ENCODE results near the gene SCAF4. TPM values are rescaled to one million over a fixed set of nuclear protein-coding genes. Genes with fewer than 3 reads are reported as not detected.

SCAF4 gene
- total RNA-seq, 1 experiment from 2014 or later: 0.98 TPM

DNA sequence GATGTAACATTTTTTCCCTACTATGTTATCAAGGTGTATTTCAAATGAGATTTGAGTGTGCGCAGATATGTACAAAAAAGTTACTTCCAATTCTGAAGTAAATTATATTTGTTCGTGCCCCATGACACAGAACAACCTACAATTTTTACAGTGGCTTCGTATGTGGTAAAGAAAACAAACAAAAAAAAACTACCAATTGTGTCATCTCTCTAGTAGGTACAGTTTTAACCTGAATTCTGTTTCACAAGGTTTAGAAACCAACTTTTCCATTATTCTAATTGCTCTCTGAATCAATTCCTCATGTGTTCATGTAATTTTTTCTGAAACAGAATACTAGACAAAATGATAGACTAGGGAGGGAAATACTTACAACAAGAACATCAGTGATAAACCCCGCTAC is 7.4 kb downstream of the SCAF4 start:
- in situ Hi-C loops (cut with HindIII; ENCODE audit: low pct_unique_long_range_greater_than_20kb, low sequenced_read_pairs): no loop called here
- no peak for DNase-seq (ENCODE audit: low read depth)

DNA sequence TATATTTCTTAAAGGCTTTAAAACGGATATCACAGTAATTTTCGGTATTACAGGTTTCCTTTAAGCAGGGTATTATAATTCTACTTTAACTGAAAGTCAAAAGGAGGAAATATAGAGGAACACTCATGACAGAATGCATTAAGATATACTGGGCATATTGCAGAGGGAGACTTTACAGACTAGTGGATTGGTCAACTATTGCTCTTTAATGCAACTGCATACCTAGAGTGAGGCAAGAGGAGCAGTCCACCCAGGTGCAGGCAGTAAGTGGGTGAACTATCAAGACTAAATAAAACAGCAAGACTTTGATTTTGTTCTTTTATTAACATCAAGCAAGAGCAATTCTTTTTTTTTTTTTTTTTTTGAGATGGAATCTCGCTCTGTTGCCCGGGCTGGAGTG is 10.5 kb downstream of the SCAF4 start:
- DNase-seq (ENCODE audit: low read depth): no peak
- in situ Hi-C loops (cut with HindIII; ENCODE audit: low pct_unique_long_range_greater_than_20kb, low sequenced_read_pairs): no loop called here

- in situ Hi-C loops (cut with HindIII; ENCODE audit: low pct_unique_long_range_greater_than_20kb, low sequenced_read_pairs): no loop called here
- no peak for DNase-seq (ENCODE audit: low read depth)
Measured at GRCh38 chr21:31720739-31721138, 11.2 kb downstream of the SCAF4 start.

DNA sequence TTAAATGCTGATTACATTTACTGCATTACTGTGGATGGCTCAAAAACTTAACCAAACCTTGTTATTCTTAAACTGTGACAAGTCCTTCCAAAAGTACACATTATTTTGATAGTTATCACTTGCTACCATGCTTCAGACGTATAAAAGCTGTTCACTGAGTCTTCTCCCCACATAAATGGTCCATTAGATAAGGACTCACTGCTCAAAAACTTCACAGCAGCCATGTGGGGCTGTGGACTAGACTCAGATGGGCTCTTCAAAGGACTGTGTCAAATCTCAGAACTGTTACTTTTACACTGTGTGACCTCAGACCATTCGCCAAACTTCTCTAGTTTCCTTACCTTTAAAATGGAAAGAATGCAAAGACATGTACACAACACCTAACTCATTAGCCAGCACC is 11.6 kb downstream of the SCAF4 start:
- in situ Hi-C loops (cut with HindIII; ENCODE audit: low pct_unique_long_range_greater_than_20kb, low sequenced_read_pairs): no loop called here

DNA sequence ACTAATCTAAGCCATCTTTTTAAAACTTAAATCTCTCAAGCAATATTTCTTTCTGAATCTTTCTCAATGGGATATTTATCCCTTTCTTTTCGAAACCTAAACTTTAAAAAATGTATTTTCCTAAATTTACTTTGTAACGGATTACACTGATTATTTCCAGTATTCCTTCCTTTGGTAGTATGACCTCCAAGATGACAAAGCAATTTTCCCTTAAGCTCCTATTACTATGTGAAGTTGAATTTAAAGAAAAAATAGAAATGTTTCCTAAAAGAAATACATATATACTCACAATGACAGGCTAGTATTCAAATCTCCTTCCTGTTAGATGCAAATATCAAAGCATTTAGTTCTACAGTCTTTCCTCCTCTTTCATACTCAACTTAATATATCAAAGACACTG is 15.8 kb downstream of the SCAF4 start:
- DNase-seq (ENCODE audit: low read depth): no peak
- in situ Hi-C loops (cut with HindIII; ENCODE audit: low pct_unique_long_range_greater_than_20kb, low sequenced_read_pairs): no loop called here

More for the DNA sequence above, 11.6 kb downstream of the SCAF4 start:
- no peak for DNase-seq (ENCODE audit: low read depth)

DNA sequence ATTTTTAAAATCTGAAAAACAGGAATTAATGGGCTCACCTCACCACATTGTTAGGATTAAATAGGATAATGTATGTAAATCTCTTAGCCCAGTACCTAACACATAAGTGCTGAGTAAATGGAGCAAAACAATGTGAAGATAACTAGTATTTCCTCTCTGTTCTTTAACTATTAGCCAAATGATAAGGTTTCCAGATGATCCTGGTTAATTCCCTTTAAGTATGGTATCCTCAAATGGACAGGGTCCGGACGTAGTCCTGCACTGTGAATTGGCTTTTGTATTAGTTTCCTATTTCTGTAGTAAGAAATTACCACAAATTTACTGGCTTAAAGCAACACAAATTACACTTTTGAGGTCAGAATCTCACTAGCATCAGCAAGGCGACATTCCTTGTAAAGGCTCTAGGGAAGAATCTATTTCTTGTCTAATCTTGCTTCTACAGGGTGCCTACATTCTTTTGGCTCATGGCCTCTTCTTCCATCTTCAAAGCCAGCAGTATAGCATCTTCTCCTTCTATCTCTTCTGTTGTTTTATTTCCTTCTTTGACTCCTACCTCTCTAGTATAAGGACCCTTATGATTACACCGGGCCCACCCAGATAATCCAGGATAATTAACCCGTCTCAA is 17.1 kb downstream of the SCAF4 start:
- in situ Hi-C loops (cut with HindIII; ENCODE audit: low pct_unique_long_range_greater_than_20kb, low sequenced_read_pairs): no loop called here

DNA sequence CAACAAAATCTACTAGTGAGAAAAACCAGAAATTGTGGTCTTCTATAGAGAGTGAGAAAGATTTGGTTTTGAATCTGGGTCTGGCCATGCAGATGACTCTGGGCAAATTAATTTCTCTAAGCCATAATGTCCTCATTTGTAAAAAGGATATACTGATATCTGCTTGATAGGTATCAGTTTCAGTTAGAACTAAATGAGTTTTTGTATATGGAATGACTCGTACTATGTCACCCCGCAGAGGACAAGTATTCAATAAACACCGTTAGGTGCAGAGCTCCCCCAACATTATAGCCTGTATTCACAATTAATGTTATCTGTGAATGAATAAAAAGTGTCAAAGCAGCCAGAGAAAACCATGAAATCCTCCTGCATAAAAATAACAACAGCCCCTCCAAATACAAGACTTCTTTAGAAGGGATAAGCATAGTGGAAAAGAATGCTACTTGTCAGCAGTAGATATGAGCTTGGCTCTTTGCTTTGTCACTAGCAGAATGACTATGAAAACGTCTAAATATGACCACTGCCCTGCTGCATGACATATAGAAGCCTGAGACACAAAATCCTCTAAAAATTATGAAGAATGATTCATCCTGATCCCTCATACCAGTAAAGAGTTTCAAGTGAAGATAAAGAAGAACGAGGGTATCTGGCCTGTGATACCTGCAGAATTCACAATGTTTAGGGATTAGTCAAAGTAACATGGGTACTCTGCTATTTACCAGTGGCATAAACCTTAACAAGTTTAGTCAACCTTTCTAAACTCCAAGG is 17.8 kb downstream of the SCAF4 start:
- no peak for DNase-seq (ENCODE audit: low read depth)
- in situ Hi-C loops (cut with HindIII; ENCODE audit: low pct_unique_long_range_greater_than_20kb, low sequenced_read_pairs): no loop called here

More for the DNA sequence above, 17.1 kb downstream of the SCAF4 start:
- DNase-seq (ENCODE audit: low read depth): no peak

- no peak for DNase-seq (ENCODE audit: low read depth)
- in situ Hi-C loops (cut with HindIII; ENCODE audit: low pct_unique_long_range_greater_than_20kb, low sequenced_read_pairs): no loop called here
Measured at GRCh38 chr21:31713115-31713514, 18.8 kb downstream of the SCAF4 start.

DNA sequence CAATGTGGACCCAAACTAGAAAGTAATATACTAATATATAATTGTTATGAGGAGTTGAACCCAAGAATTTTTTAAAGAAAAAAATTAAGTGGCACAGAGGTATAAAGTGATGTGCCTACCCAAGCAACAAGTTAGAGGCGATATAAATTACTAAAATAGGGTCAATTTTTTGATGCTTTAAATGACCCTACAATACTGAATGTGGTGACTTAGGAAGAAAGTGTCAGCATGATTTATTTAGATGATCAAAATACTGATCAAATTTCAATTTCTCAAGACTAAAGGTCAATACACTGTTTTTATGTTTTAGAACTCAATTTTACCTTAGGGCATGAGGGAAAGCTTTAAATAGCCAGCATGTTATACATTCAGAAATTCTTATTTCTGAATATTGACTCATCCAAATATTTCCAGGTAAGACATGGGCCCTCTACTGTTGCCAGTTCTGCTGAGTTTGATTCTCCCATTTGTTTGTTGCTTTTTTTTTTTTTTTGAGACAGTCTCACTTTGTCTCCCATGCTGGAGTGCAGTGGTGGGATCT is 20.1 kb downstream of the SCAF4 start:
- in situ Hi-C loops (cut with HindIII; ENCODE audit: low pct_unique_long_range_greater_than_20kb, low sequenced_read_pairs): no loop called here
- no peak for DNase-seq (ENCODE audit: low read depth)

DNA sequence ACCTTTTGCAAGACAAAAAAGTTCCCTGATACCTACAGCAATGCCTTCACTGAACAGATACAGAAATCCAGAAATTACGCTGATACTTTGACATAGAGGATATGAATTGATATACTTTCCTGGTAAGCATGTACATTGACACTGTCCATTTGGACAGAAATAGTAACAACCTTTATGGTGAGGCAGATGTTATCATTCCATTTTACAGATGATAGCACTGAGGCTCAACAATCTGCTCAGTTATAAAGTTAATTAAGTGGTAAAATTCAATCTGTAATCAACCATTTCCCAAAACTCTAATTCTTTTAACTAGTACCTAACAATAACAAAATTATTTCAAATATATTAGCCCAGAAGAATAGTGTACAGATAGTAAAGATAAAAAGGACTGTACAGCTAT is 20.6 kb downstream of the SCAF4 start:
- in situ Hi-C loops (cut with HindIII; ENCODE audit: low pct_unique_long_range_greater_than_20kb, low sequenced_read_pairs): no loop called here
- no peak for DNase-seq (ENCODE audit: low read depth)

- DNase-seq (ENCODE audit: low read depth): no peak
Measured at GRCh38 chr21:31710586-31710985, 21.3 kb downstream of the SCAF4 start.

GRCh38 chr21:31708541-31708940 is 23.4 kb downstream of the SCAF4 start:
- no peak for DNase-seq (ENCODE audit: low read depth)
- in situ Hi-C loops (cut with HindIII; ENCODE audit: low pct_unique_long_range_greater_than_20kb, low sequenced_read_pairs): no loop called here

More at GRCh38 chr21:31710586-31710985, 21.3 kb downstream of the SCAF4 start:
- in situ Hi-C loops (cut with HindIII; ENCODE audit: low pct_unique_long_range_greater_than_20kb, low sequenced_read_pairs): no loop called here

GRCh38 chr21:31707499-31707898 is 24.4 kb downstream of the SCAF4 start:
- DNase-seq (ENCODE audit: low read depth): no peak

DNA sequence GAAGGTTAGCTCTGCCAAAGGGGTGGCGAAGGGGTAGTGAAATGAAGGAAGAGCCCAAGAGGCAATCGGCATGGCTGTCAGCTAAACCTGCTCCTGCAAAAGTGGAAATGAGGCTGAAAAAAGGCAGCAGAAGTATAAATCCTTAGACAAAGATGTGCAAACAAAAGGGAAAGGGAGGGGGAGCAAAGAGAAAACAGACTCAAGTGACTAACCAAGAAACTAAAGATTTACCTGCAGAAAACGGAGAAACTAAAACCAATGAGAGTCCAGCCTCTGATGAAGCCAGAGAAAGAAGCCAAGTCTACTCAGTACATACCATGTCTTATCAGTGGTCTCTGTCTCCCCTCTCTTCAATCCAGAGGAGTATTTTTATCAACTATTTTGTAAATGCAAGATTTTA is 25.4 kb downstream of the SCAF4 start:
- in situ Hi-C loops (cut with HindIII; ENCODE audit: low pct_unique_long_range_greater_than_20kb, low sequenced_read_pairs): no loop called here
- DNase-seq (ENCODE audit: low read depth): no peak

More at GRCh38 chr21:31707499-31707898, 24.4 kb downstream of the SCAF4 start:
- in situ Hi-C loops (cut with HindIII; ENCODE audit: low pct_unique_long_range_greater_than_20kb, low sequenced_read_pairs): no loop called here

DNA sequence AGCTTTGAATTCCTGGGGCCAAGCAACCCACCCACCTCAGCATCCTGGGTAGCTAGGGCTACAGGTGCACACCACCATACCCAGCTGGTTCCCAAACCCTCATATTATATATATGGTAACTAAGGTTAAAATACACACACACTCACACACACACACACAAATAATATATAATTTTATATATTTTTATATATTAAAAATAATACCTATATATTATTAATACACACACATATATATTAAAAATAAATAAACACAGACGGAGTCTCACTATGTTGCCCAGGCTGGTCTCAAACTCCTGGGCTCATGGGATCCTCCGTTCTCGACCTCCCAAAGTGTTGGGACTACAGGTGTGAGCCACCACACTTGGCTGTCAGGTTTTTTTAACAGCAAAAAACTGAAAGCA is 31.9 kb downstream of the SCAF4 start:
- in situ Hi-C loops (cut with HindIII; ENCODE audit: low pct_unique_long_range_greater_than_20kb, low sequenced_read_pairs): no loop called here
- no peak for DNase-seq (ENCODE audit: low read depth)

DNA sequence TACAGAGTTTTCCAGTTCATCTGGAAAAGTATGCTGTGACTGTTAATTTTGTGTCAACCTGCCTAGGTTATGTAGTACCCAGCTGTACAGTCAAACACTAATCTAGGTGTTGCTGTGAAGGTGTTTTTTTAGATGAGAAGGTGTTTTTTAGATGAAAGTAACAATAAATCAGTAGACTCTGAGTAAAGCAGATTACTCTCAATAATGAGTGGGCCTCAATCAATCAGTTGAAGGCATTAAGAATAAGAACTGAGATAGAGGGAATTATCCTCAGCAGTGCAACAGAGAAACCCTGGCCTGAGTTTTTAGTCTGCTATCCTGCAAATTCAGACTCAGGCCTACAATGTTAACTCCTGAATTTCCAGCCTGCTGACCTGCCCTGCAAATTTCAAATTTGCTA is 33.5 kb downstream of the SCAF4 start:
- in situ Hi-C loops (cut with HindIII; ENCODE audit: low pct_unique_long_range_greater_than_20kb, low sequenced_read_pairs): no loop called here
- DNase-seq (ENCODE audit: low read depth): no peak

- in situ Hi-C loops (cut with HindIII; ENCODE audit: low pct_unique_long_range_greater_than_20kb, low sequenced_read_pairs): no loop called here
Measured at GRCh38 chr21:31696424-31696823, 35.5 kb downstream of the SCAF4 start.

DNA sequence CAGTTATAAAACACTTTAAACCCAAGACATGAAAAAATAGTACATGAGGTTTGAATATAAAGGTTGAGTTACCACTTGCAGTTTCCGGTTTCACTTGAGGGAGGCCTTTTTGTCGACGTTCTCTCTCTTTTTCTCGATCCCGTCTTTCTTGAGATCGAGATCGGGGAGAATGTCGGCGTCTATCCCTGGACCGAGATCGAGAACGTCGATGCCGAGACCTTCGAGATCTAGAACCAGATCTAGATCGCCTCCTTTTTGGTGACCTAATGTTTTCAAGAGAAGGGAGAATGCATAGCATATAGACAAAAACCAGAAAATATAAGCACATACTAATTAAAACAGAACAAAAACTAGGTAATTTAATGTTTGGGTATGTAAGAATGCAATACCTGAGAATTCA is 38.7 kb downstream of the SCAF4 start:
- no peak for DNase-seq (ENCODE audit: low read depth)
- in situ Hi-C loops (cut with HindIII; ENCODE audit: low pct_unique_long_range_greater_than_20kb, low sequenced_read_pairs): no loop called here

More at GRCh38 chr21:31696424-31696823, 35.5 kb downstream of the SCAF4 start:
- no peak for DNase-seq (ENCODE audit: low read depth)

- DNase-seq (ENCODE audit: low read depth): no peak
- in situ Hi-C loops (cut with HindIII; ENCODE audit: low pct_unique_long_range_greater_than_20kb, low sequenced_read_pairs): no loop called here
Measured at GRCh38 chr21:31688603-31689368, 43.1 kb downstream of the SCAF4 start.

Measured in Caki2 (cell line).